ENCODE results near the gene CD2BP2. TPM values are rescaled to one million over a fixed set of nuclear protein-coding genes. Genes with fewer than 3 reads are reported as not detected.

The CD2BP2 gene
- total RNA-seq, 2 donors from 2014 or later = 32.9 to 46.4 TPM

- Histone ChIP-seq H3K4me1 (replicated peaks) (no peaks in the 10 kb centered on the region), H3K9me3 (no peaks in the 10 kb centered on the region), H3K27me3 (replicated peaks; ENCODE audit: insufficient read depth) (no peaks in the 10 kb centered on the region), H3K4me3 (no peak overlapping the region), H3K27ac (no peak overlapping the region), H3K36me3 (no peaks in the 10 kb centered on the region)
- intact Hi-C loops (cut with DNase I) = no loop called here
- no peak for TF ChIP-seq CTCF (IDR thresholded peaks at IDR 0.05)
- no peak for TF ChIP-seq POLR2A (IDR thresholded peaks at IDR 0.05)
- TF ChIP-seq POLR2AphosphoS5 (IDR thresholded peaks at IDR 0.05) = no peak
- DNase-seq (ENCODE audit: low spot score) = no peak
- 56% methylated on average over 5 of the region's 6 CpGs for WGBS
These were observed 4.7 kb upstream of the CD2BP2 start for GRCh38 chr16:30359871-30360170.

- Histone ChIP-seq H3K4me3 (no peak overlapping the region), H3K27ac (no peak overlapping the region), H3K27me3 (replicated peaks; ENCODE audit: insufficient read depth) (no peaks in the 10 kb centered on the region), H3K4me1 (replicated peaks) (peaks cover under 1% of the 10 kb centered on the region), H3K36me3 (no peaks in the 10 kb centered on the region), H3K9me3 (no peaks in the 10 kb centered on the region)
- TF ChIP-seq CTCF (IDR thresholded peaks at IDR 0.05) (no peak), POLR2A (IDR thresholded peaks at IDR 0.05) (no peak), POLR2AphosphoS5 (IDR thresholded peaks at IDR 0.05) (no peak)
- intact Hi-C loops (cut with DNase I) = no loop called here
- DNase-seq (ENCODE audit: low spot score) = no peak
- 86% methylated on average over 28 of the region's 28 CpGs for WGBS
These were observed 4.1 kb upstream of the CD2BP2 start for GRCh38 chr16:30358990-30359870.

GRCh38 chr16:30358577-30358936 is 3.4 kb upstream of the CD2BP2 start:
- H3K27ac ChIP-seq = no peak overlapping the region
- no peaks in the 10 kb centered on the region for H3K36me3 ChIP-seq
- H3K9me3 ChIP-seq = no peaks in the 10 kb centered on the region
- no peak overlapping the region for H3K4me3 ChIP-seq
- no peak for DNase-seq (ENCODE audit: low spot score)
- no peaks in the 10 kb centered on the region for H3K27me3 ChIP-seq (replicated peaks; ENCODE audit: insufficient read depth)
- no peak for TF ChIP-seq POLR2A (IDR thresholded peaks at IDR 0.05)
- TF ChIP-seq POLR2AphosphoS5 (IDR thresholded peaks at IDR 0.05) = no peak
- TF ChIP-seq CTCF (IDR thresholded peaks at IDR 0.05) = no peak
- intact Hi-C loops (cut with DNase I) = no loop called here
- 86% methylated on average over 8 of the region's 9 CpGs for whole genome bisulfite sequencing
- peaks cover 6% of the 10 kb centered on the region for H3K4me1 ChIP-seq (replicated peaks)

- H3K4me3 ChIP-seq = no peak overlapping the region
- H3K9me3 ChIP-seq = no peaks in the 10 kb centered on the region
- peaks cover 9% of the 10 kb centered on the region for H3K4me1 ChIP-seq (replicated peaks)
- no peak overlapping the region for H3K27ac ChIP-seq
- no peaks in the 10 kb centered on the region for H3K36me3 ChIP-seq
- intact Hi-C loops (cut with DNase I) = no loop called here
- DNase-seq (ENCODE audit: low spot score) = no peak
- no peaks in the 10 kb centered on the region for H3K27me3 ChIP-seq (replicated peaks; ENCODE audit: insufficient read depth)
- 86% methylated on average over 35 of the region's 37 CpGs for WGBS
- no peak for TF ChIP-seq POLR2A (IDR thresholded peaks at IDR 0.05)
- no peak for TF ChIP-seq POLR2AphosphoS5 (IDR thresholded peaks at IDR 0.05)
These were observed 2.8 kb upstream of the CD2BP2 start for GRCh38 chr16:30357715-30358576.

GRCh38 chr16:30357085-30357714 is 2.1 kb upstream of the CD2BP2 start:
- TF ChIP-seq POLR2A (IDR thresholded peaks at IDR 0.05) = no peak
- TF ChIP-seq POLR2AphosphoS5 (IDR thresholded peaks at IDR 0.05) = no peak
- TF ChIP-seq CTCF (IDR thresholded peaks at IDR 0.05) = no peak
- Histone ChIP-seq H3K4me1 (replicated peaks) (peaks cover 15% of the 10 kb centered on the region), H3K9me3 (no peaks in the 10 kb centered on the region), H3K4me3 (no peak overlapping the region), H3K27ac (peak overlapping the region in 1 of 2 donors; percentile 1), H3K27me3 (replicated peaks; ENCODE audit: insufficient read depth) (no peaks in the 10 kb centered on the region), H3K36me3 (no peaks in the 10 kb centered on the region)
- no peak for DNase-seq (ENCODE audit: low spot score)
- intact Hi-C loops (cut with DNase I) = no loop called here
- WGBS = 54% methylated on average over 5 of the region's 5 CpGs
